ENCODE data around the gene LCP1.

Gene LCP1

DNA sequence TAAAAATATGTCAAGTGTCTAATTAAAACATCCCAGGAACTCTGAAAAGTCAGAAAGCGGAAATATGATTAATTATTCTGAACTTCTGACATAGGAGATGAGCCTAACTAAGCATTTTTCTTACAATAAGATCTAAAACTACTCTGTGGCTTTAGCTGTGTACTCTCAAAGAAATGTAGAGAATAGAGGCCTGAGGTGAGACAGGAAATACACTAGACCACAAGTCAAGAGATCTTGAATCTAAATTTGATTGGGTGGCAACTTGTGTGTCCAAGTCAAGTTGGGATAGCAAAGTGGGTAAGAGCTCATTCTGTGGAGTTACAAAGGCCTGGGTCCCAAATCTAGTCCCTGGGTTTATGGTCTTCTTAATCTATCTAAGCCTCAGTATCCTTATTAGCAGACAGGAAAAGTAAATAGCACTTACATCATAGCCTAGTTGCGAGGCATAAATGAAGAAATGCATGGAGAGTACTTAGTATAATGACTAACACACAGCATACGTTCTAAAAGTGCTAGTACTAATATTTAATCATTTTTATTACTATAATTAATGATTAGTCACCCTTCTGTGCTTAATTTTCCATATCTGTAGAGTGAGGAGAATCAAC lies 20.3 kb upstream of the LCP1 start:
- Histone ChIP-seq H3K9me3 (replicated peaks; ENCODE audit: low read length) (no peaks in the 10 kb centered on the region), H3K27me3 (ENCODE audit: control insufficient read depth, insufficient read depth, low read length) (peaks cover 6% of the 10 kb centered on the region), H3K9ac (ENCODE audit: low read depth, low read length) (no peak overlapping the region), H3K4me1 (ENCODE audit: control insufficient read depth, insufficient read depth, low read length) (no peaks in the 10 kb centered on the region), H3K4me2 (ENCODE audit: low read length) (no peak overlapping the region), H3K36me3 (ENCODE audit: insufficient read depth, low read length) (no peaks in the 10 kb centered on the region), H3K4me3 (ENCODE audit: low read length) (no peak overlapping the region)

DNA sequence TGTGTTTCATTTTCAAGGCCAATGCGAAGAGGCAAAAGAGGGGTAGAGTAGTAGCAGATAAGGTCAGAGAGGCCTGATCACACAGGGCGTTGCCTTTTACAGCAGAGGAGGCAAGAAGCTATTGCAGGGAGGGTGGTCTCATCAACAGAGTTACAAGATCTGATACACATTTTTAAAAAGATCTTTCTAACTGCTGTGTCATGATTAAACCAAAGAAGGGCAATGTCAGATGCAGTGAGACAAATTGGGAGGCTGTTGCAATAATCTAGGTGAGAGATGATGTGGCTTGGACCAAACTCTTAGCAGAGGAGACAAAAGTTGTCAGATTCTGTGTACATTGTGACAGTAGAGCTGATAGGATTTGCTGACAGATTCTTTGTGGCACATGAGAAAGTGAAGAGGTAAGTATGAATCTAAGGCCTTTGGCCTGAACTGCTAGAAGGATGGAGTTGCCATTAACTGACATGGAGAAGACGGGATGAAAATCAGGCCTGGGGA lies 16.8 kb upstream of the LCP1 start:
- H3K4me1 ChIP-seq (ENCODE audit: control insufficient read depth, insufficient read depth, low read length), result no peaks in the 10 kb centered on the region

DNA sequence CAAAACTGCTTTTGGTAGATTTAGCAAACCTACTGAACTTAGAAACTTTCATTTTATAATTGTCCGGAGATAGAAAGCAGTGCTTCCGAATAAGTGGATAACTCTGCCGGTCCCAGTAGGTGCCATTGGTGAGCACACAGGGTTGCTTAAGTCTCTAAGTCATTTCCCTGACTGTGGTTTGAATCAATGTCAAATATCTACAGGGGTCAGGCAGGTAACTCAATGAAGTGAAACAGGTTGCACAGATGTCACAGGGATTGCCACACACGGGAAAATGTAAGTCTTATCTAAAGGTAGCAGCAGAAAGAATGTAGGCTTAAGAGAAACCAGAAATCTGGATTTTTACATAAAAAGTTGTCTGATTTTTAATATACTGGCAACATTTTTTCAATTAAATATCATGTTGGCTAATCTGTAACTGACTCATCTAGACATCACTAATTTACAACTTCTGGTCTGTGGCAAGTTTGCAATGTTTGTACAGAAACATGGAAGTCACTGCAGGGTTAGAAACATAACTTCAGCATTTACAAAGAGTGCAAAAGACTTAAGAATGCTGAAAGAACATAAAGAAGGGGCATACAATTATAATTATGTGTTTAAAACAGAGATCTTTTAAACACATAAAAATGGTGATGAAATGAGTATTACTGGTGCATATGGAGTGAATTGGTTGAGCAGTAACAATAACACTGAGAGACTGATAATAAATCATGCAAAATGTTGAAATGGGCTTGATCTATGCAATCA lies 15.5 kb upstream of the LCP1 start:
- H3K9me3 ChIP-seq (replicated peaks; ENCODE audit: low read length), result no peaks in the 10 kb centered on the region
- H3K4me3 ChIP-seq (ENCODE audit: low read length), result no peak overlapping the region
- H3K27me3 ChIP-seq (ENCODE audit: control insufficient read depth, insufficient read depth, low read length), result no peaks in the 10 kb centered on the region
- no peak overlapping the region for H3K4me2 ChIP-seq (ENCODE audit: low read length)
- H3K36me3 ChIP-seq (ENCODE audit: insufficient read depth, low read length), result no peaks in the 10 kb centered on the region
- H3K4me1 ChIP-seq (ENCODE audit: control insufficient read depth, insufficient read depth, low read length), result no peaks in the 10 kb centered on the region
- H3K9ac ChIP-seq (ENCODE audit: low read depth, low read length), result no peak overlapping the region

More for the DNA sequence above, 16.8 kb upstream of the LCP1 start:
- Histone ChIP-seq H3K27me3 (ENCODE audit: control insufficient read depth, insufficient read depth, low read length) (no peaks in the 10 kb centered on the region), H3K9me3 (replicated peaks; ENCODE audit: low read length) (no peaks in the 10 kb centered on the region), H3K36me3 (ENCODE audit: insufficient read depth, low read length) (no peaks in the 10 kb centered on the region), H3K4me3 (ENCODE audit: low read length) (no peak overlapping the region), H3K9ac (ENCODE audit: low read depth, low read length) (no peak overlapping the region), H3K4me2 (ENCODE audit: low read length) (no peak overlapping the region)

DNA sequence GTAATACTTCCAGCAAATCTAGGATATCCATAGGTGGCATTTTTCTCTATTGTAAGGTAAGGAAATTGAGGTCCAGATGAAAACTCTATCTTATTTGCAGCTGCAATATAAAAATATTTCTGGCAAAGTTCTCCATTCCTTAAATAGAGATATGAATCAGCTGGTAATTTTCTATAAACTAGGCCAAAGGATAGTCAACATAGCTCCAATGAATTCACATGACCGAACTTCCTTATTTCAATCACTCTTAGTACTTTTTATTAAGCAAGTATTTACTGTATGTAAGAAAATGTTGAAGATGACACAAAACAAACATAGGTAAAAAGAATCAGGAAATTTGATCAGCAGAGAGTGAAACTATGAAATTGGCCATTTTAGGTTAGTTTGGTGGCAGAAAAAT lies 13.0 kb upstream of the LCP1 start:
- no peak overlapping the region for H3K9ac ChIP-seq (ENCODE audit: low read depth, low read length)
- H3K4me2 ChIP-seq (ENCODE audit: low read length), result no peak overlapping the region
- peaks cover 4% of the 10 kb centered on the region for H3K27me3 ChIP-seq (ENCODE audit: control insufficient read depth, insufficient read depth, low read length)
- no peaks in the 10 kb centered on the region for H3K4me1 ChIP-seq (ENCODE audit: control insufficient read depth, insufficient read depth, low read length)
- H3K4me3 ChIP-seq (ENCODE audit: low read length), result no peak overlapping the region
- H3K9me3 ChIP-seq (replicated peaks; ENCODE audit: low read length), result no peaks in the 10 kb centered on the region
- no peaks in the 10 kb centered on the region for H3K36me3 ChIP-seq (ENCODE audit: insufficient read depth, low read length)

DNA sequence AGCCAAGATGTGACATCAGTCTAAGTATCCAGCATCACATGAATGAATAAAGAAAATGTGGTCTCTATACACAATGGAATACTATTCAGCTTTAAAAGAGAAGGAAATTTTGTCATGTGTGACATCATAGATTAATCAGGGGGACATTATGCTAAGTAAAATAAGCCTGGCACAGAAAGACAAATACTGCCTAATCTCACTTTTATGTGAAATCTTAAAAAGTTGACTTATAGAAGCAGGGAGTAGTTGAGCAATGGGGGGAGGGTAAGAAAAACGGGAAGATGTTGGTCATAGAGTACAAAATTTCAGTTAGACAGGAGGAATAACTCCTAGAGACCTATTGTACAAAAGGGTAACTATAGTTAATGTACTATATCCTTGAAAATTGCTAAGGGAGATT lies 10.4 kb upstream of the LCP1 start:
- Histone ChIP-seq H3K4me2 (ENCODE audit: low read length) (no peak overlapping the region), H3K27me3 (ENCODE audit: control insufficient read depth, insufficient read depth, low read length) (peaks cover 15% of the 10 kb centered on the region), H3K4me3 (ENCODE audit: low read length) (no peak overlapping the region), H3K9me3 (replicated peaks; ENCODE audit: low read length) (no peaks in the 10 kb centered on the region), H3K9ac (ENCODE audit: low read depth, low read length) (no peak overlapping the region), H3K36me3 (ENCODE audit: insufficient read depth, low read length) (no peaks in the 10 kb centered on the region), H3K4me1 (ENCODE audit: control insufficient read depth, insufficient read depth, low read length) (no peaks in the 10 kb centered on the region)

DNA sequence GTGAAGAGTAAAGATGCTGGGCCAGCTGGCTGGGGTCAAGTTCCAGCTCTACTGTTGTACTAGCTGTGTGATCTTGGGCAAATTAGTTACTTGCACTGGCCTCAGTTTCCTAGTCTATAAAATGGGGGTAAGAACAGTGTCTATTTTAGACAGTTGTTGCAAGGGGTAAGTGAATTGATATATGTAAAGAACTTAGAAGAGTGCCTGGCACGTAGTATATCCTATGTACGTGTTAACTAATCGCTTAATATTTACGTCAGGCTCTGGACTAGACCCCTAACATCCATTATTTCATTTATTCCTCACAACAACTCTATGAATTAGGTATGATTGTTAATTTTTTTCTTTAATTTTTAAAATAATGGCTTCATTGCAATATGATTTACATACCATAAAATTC lies 3.7 kb upstream of the LCP1 start:
- Histone ChIP-seq H3K9me3 (replicated peaks; ENCODE audit: low read length) (no peaks in the 10 kb centered on the region), H3K27me3 (ENCODE audit: control insufficient read depth, insufficient read depth, low read length) (peaks cover 18% of the 10 kb centered on the region), H3K9ac (ENCODE audit: low read depth, low read length) (no peak overlapping the region), H3K36me3 (ENCODE audit: insufficient read depth, low read length) (no peaks in the 10 kb centered on the region), H3K4me2 (ENCODE audit: low read length) (no peak overlapping the region), H3K4me3 (ENCODE audit: low read length) (no peak overlapping the region), H3K4me1 (ENCODE audit: control insufficient read depth, insufficient read depth, low read length) (no peaks in the 10 kb centered on the region)

DNA sequence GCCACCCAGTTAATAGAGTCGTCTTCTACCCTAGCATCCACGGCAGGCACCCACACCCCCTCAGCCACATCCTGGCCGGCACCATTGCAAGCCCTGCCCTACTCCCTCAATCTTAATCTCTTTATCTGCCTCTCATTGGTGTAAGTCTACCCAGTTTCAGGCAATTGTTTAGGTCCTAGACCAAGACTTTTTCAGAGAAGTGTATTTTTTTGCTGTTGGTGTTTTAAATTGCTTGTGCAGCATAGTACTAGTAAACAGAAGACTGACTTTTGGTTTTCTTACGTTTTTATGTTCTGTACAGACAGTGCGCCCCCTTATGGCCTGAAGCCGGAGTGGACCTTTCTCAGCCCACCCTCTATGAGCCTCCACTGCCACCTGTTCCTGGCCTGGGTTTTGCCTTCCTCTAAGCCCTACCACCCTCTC lies 2.3 kb upstream of the LCP1 start:
- Histone ChIP-seq H3K9me3 (replicated peaks; ENCODE audit: low read length) (no peaks in the 10 kb centered on the region), H3K36me3 (ENCODE audit: insufficient read depth, low read length) (no peaks in the 10 kb centered on the region), H3K27me3 (ENCODE audit: control insufficient read depth, insufficient read depth, low read length) (peaks cover 19% of the 10 kb centered on the region), H3K4me2 (ENCODE audit: low read length) (no peak overlapping the region), H3K4me1 (ENCODE audit: control insufficient read depth, insufficient read depth, low read length) (no peaks in the 10 kb centered on the region), H3K4me3 (ENCODE audit: low read length) (no peak overlapping the region), H3K9ac (ENCODE audit: low read depth, low read length) (no peak overlapping the region)

DNA sequence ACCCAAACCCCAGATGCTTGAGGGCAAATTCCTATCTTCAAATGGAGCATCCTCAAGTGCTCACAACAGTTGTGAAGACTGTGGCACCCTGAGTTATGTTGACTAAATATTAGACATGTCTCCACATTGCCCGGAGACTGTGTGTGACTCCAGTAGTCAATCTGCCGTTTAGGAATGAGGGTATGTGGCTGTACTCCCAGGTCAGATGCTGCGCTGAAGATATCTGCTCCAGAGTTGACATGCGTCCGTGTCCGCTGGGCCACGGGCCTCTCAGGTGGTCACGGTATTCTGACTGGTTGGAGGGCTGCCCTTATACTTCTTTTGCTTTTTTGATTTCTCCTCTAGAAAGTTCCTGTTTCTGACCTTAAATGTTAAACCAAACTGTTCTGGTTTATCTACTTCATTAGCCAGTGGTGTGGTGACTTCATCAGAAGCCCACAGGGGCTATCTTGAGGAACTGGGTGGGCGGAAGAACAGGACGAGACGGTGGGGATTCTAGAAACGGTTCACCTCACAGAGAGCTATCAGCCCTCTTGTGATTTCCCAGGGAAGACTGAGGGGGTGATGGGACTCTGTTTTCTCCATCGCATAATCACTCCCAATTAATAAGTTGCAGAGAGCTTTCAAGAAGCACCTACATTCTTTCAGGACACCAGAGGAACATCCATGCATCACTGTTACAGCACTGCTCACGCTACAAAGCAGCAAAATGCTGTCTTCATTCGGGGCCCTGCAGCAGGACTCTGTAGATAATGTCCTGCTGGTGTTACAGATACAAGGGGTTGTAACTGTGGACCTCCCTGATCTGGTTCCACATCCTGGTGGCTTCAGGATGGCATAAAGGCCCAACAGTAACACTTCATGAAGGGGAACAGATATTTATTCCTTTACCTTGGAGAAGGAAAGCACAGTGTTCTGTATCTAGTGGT lies 1.3 kb upstream of the LCP1 start:
- Histone ChIP-seq H3K4me3 (ENCODE audit: low read length) (no peak overlapping the region), H3K4me2 (ENCODE audit: low read length) (no peak overlapping the region), H3K27me3 (ENCODE audit: control insufficient read depth, insufficient read depth, low read length) (peaks cover 19% of the 10 kb centered on the region), H3K36me3 (ENCODE audit: insufficient read depth, low read length) (no peaks in the 10 kb centered on the region), H3K4me1 (ENCODE audit: control insufficient read depth, insufficient read depth, low read length) (no peaks in the 10 kb centered on the region), H3K9ac (ENCODE audit: low read depth, low read length) (no peak overlapping the region), H3K9me3 (replicated peaks; ENCODE audit: low read length) (no peaks in the 10 kb centered on the region)

DNA sequence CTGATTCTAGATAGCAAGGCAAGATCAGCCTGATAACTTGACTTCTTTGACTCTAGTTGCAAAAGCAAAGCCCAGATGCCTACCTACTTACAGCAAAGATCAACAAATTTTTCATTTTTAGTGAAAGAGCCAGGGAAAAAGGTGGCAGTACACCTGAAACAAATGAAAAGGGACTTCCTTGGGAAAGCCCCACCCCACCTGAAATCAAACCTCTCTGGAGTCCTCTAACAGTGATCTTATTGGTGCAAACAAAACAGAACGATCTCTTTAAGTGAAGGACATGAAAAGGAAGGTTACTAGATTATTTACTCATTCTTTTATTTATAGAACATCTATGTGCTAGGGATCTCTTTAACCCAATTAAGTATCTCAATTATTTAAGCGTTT lies 507 bp upstream of the LCP1 start:
- peaks cover 11% of the 10 kb centered on the region for H3K27me3 ChIP-seq (ENCODE audit: control insufficient read depth, insufficient read depth, low read length)
- no peak overlapping the region for H3K9ac ChIP-seq (ENCODE audit: low read depth, low read length)

DNA sequence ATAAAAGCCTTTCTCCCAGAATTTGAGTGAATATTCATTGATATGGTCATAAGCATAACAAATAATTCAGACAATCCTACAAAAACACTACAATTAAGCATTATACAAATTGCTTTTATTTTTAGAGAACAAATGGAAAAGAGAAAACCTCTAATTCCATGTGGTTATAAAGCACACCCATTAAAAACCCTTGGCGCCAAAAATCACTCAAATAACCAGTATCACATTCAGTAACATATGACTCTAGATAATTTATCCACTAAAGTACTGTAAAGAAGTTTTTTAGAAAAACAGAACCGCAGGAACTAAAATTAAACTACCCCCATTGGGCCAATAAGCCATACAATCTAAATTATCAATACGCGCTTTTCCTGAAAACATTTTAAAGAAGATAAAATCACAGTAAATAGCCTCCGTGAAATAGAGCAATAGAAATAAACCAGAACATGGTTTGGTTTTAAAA lies 569 bp downstream of the LCP1 start:
- Histone ChIP-seq H3K9ac (ENCODE audit: low read depth, low read length) (no peak overlapping the region), H3K4me3 (ENCODE audit: low read length) (no peak overlapping the region), H3K36me3 (ENCODE audit: insufficient read depth, low read length) (no peaks in the 10 kb centered on the region), H3K4me2 (ENCODE audit: low read length) (no peak overlapping the region), H3K27me3 (ENCODE audit: control insufficient read depth, insufficient read depth, low read length) (peaks cover 11% of the 10 kb centered on the region), H3K4me1 (ENCODE audit: control insufficient read depth, insufficient read depth, low read length) (no peaks in the 10 kb centered on the region), H3K9me3 (replicated peaks; ENCODE audit: low read length) (no peaks in the 10 kb centered on the region)

More for the DNA sequence above, 507 bp upstream of the LCP1 start:
- H3K4me2 ChIP-seq (ENCODE audit: low read length), result no peak overlapping the region
- no peaks in the 10 kb centered on the region for H3K9me3 ChIP-seq (replicated peaks; ENCODE audit: low read length)
- no peak overlapping the region for H3K4me3 ChIP-seq (ENCODE audit: low read length)
- H3K4me1 ChIP-seq (ENCODE audit: control insufficient read depth, insufficient read depth, low read length), result no peaks in the 10 kb centered on the region
- no peaks in the 10 kb centered on the region for H3K36me3 ChIP-seq (ENCODE audit: insufficient read depth, low read length)

DNA sequence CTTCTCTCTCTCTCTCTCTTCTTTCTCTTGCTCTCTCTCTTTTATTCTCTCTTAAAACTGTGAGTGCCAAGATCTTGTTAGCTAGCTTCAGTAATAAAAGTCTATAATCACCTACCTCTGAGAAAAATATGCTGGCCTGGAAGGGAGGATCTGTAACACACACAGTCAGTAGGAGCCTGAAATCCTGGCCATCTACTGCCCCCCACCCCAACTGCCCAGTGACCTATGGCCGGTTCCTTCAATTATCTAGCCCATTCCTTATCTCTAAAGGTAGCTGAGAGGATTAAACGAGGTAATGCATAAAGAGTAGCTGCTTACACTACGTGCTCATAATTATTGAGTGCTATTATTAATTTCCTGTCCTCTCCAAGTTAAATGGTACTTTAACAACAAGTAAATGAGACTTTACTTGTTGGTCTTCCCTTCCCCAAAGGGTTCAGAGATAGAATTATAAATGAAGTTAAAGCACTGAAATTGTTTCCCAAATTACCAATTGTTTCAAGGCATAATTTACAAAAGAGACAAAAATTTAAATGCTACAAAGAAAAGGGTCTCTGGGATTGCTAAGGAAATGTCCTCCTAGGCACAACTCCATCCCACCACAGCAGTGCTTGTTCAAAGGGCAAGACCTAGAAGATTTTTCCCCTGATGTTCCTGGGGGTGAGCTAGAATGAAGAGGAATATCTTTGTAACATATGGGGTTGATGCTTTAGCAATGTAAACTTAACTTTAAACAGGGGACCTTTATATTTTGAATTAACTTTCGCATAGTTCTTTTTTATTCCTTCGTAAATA lies 1.8 kb downstream of the LCP1 start:
- H3K36me3 ChIP-seq (ENCODE audit: insufficient read depth, low read length), result no peaks in the 10 kb centered on the region
- peaks cover 21% of the 10 kb centered on the region for H3K27me3 ChIP-seq (ENCODE audit: control insufficient read depth, insufficient read depth, low read length)
- H3K9me3 ChIP-seq (replicated peaks; ENCODE audit: low read length), result no peaks in the 10 kb centered on the region
- no peaks in the 10 kb centered on the region for H3K4me1 ChIP-seq (ENCODE audit: control insufficient read depth, insufficient read depth, low read length)
- H3K4me3 ChIP-seq (ENCODE audit: low read length), result no peak overlapping the region
- H3K4me2 ChIP-seq (ENCODE audit: low read length), result no peak overlapping the region
- H3K9ac ChIP-seq (ENCODE audit: low read depth, low read length), result no peak overlapping the region

Measured in skeletal muscle satellite cell (primary cell).